GM10266 (cell line): ENCODE data around the gene PGM1.

Source experiments
- DNase-seq: peaks from one replicate; pipeline ENCODE4 v3.0.0; 2012; ENCODE audit errors: extremely low spot score
- CTCF ChIP-seq: IDR thresholded peaks from 2 replicates; pipeline ENCODE4 v1.5.1; 2012; ENCODE audit warnings: mild to moderate bottlenecking, low read depth; ENCODE audit not compliant: control insufficient read depth, insufficient read depth; ENCODE audit errors: missing control alignments

The PGM1 gene

GRCh38 chr1:63592536-63593302 is 492 bp upstream of the PGM1 start:
- TF ChIP-seq CTCF, result no peak
- no peak for DNase-seq

- DNase-seq, result peak; percentile 64
- no peak for TF ChIP-seq CTCF
Measured at GRCh38 chr1:63593886-63594605, 835 bp downstream of the PGM1 start.

GRCh38 chr1:63595435-63595834 is 2.2 kb downstream of the PGM1 start:
- TF ChIP-seq CTCF, result no peak
- no peak for DNase-seq

- TF ChIP-seq CTCF, result no peak
- no peak for DNase-seq
Measured at GRCh38 chr1:63599799-63600198, 6.6 kb downstream of the PGM1 start.

GRCh38 chr1:63600248-63600647 is 7.0 kb downstream of the PGM1 start:
- TF ChIP-seq CTCF, result no peak
- DNase-seq, result no peak

GRCh38 chr1:63601061-63601460 is 7.8 kb downstream of the PGM1 start:
- DNase-seq, result no peak
- no peak for TF ChIP-seq CTCF

GRCh38 chr1:63601463-63601862 is 8.3 kb downstream of the PGM1 start:
- no peak for DNase-seq
- TF ChIP-seq CTCF, result no peak
